GM12874 (cell line): ENCODE results near the gene HEMK1.

ENCODE experiments used
- CTCF ChIP-seq: IDR thresholded peaks from 2 replicates; pipeline ENCODE4 v1.5.1; 2011; ENCODE audit warnings: low read depth, mild to moderate bottlenecking, control low read depth, low read length, moderate library complexity; ENCODE audit not compliant: insufficient read depth

The HEMK1 gene

DNA sequence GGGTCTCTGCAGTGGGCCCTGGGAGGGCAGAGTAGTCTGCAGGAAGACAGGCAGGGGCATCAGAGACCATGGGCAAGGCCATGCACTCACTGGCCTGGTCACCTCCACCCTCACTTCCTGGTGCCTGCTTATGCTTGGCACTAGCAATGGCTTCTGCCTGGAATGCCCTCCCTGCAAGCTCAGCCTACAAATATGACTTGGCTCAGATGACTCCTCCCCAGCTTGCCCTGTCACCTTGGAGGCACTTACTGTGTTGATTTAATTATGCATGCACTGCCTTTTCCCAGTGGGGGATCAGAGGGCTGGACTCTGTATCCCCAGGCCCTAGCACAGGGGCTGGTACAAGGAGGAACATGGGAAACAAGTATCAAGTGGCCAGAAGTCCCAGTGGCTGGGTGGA, 9.6 kb upstream of the HEMK1 start:
- no peak for TF ChIP-seq CTCF

DNA sequence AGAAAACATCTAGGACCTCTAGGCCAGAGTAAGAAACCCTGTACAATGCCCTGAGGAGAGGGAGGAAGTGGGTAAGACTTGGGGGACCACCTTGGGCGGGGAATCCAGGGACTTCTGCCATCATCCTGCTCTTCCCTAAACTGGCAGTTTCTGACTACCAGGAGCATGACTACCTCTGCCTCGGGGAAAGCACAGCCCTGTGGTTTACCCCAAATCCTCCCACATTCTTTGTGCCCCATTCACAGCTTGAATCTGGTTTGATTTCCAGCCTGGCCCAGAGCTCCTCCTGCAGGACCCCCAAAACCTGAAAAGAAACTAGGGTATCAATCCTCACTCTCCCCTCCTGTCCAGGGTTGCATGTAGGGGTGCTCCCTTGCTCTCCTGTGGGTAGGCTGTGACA, 6.5 kb upstream of the HEMK1 start:
- TF ChIP-seq CTCF: no peak

GRCh38 chr3:50563867-50564266, 5.5 kb upstream of the HEMK1 start:
- TF ChIP-seq CTCF: no peak

DNA sequence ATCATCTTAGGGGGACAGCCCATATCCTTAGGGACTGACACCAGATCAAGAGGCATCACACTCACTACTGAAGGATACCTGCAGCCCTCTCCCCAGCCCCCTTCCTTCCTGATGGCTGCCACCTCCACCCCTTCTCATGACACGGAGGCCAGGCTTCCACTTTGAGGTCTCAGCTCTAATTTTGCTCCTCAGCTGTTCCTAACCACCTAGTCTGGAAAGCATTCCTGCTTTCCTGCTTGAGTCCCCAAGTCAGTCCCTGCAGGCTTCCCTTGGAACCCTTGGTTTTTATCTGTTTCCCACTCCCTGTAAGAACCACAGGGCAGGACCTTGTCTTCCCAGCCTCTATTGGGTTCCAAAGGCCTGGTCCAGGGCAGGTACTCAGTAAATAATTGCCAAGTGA, 5.0 kb upstream of the HEMK1 start:
- TF ChIP-seq CTCF: no peak

- TF ChIP-seq CTCF: no peak
Measured at GRCh38 chr3:50567011-50567385, 2.3 kb upstream of the HEMK1 start.

DNA sequence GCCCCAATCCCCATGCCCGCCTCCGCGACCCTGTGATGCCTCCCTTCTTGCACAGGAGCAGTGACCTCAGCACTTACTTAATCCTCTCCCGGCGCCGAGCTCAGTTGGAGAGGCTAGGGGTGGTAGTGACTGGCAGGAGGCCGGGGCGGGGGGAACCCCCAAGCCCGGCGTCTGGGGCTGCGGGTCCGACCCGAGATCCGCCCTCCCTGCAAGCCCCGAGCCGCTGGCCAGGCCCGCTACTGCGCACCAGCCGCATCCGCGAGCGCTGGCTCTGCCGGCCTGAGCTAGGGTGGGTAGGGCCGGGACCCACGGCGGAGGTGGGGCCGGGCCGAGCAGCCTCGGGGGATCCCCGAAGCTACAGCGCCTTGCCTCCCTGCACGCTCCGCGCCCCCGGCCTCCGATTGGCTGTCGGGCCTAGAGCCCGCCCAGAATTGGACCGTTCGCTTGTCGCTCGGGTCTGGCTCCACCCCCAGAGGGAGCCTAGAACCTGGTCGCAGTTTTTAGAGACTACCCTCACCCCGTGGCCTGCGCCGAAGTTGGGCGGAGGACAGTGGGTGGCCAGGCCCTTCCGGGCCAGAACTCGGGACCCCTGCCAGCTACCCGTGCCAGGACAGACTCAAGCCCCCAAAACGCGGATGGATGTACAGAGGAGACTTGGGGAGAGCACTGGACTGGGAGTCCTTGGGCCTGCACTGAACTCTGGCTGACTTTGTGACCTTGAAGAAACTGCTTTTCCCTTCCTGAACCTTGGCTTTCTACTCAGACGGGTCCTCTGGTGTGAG, 1.7 kb upstream of the HEMK1 start, which contains the start of gene C3orf18:
TSS of gene C3orf18 (minus strand) at position 362 of the 782 bp plus-strand sequence. CDS start 2,048 bp downstream, outside the sequence.
- TF ChIP-seq CTCF: no peak

DNA sequence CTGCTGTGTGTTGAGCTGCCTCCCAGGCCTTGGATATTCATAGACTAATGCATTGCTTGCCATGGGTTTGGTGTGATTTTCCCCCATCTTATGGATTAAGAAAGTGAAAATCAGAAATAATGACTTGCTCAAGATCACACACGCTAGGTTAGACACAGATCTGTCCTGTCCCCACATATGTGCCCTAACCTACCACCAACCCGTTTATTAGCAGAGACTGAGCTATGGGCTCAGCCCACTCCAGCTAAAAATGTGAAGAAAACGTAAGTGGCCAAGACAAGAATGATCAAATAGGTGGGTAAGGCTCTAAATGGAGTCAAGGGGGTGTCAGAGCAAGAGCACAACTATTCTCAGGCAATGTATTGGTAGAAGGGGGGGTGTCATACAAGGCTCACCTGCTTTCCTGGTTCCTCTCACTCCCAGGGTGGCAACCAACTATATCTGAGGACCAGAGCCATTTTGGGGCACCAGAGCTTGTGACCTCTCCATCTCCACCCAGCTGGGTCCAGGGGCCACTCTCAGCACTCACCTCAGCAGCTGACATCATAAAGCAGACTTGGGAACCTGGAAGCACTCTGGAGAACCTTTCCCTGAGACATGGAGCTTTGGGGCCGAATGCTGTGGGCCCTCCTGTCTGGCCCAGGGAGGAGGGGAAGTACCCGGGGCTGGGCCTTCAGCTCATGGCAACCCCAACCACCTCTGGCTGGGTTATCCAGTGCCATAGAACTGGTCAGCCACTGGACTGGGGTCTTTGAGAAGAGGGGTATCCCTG, 1.4 kb downstream of the HEMK1 start:
- TF ChIP-seq CTCF: no peak
